ENCODE data around the gene CACNA1G.

- TF ChIP-seq, protein P1, sequence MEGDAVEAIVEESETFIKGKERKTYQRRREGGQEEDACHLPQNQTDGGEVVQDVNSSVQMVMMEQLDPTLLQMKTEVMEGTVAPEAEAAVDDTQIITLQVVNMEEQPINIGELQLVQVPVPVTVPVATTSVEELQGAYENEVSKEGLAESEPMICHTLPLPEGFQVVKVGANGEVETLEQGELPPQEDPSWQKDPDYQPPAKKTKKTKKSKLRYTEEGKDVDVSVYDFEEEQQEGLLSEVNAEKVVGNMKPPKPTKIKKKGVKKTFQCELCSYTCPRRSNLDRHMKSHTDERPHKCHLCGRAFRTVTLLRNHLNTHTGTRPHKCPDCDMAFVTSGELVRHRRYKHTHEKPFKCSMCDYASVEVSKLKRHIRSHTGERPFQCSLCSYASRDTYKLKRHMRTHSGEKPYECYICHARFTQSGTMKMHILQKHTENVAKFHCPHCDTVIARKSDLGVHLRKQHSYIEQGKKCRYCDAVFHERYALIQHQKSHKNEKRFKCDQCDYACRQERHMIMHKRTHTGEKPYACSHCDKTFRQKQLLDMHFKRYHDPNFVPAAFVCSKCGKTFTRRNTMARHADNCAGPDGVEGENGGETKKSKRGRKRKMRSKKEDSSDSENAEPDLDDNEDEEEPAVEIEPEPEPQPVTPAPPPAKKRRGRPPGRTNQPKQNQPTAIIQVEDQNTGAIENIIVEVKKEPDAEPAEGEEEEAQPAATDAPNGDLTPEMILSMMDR (IDR thresholded peaks at IDR 0.05; ENCODE audit: borderline replicate concordance, extremely low read depth, low read length, poor library complexity, severe bottlenecking) = no peak
- TF ChIP-seq EZH2 (IDR thresholded peaks at IDR 0.05; ENCODE audit: borderline replicate concordance, low read depth, low read length, severe bottlenecking) = no peak
These were observed 63.9 kb downstream of the CACNA1G start for GRCh38 chr17:50624321-50624934.
